HG02610 (cell line): ENCODE results near the gene B4GALNT1.

Experiments
- ATAC-seq: cut with Tn5 transposase; IDR thresholded peaks from one replicate; pipeline ENCODE4 v1.9.1; 2021; ENCODE audit warnings: mild to moderate bottlenecking, moderate library complexity; ENCODE audit not compliant: unreplicated experiment

The B4GALNT1 gene

DNA sequence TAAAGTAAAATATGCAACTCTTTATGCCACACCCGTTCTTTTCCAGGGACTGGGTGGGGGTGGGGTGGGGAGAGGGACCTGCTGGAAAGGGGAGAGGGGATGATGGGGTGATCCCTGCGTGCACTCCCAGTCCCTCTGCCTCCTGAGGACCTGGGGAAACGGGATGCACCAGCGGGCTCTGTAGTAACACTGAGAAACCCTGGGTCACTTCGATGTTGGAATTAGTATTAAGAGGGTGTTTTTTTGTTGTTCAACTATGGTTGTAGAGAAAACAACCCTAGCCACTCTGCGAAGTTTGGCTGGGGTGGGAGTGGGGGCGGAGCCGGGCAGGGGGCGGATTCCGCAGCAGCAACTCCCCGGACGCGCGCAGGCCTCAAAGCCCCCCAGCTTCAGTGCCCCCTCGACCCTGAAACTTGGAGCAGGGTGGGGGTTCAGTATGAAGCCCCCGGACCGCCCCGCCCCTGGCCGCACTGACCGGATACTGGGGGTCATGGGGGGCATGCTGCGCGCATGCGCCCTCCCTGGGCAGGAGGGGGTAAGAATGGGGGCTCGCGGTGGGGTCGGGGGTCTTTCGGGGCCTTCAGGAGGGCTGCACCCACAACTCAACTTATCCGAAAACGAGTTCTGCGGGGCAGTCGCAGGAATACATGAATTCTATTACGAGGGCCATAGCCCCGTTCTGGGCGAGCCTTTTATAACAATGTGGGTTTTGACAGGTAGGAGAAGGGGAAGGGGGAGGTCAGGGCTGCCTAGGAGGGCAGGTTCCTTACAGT, 23.0 kb downstream of the B4GALNT1 start:
- no peak for ATAC-seq

DNA sequence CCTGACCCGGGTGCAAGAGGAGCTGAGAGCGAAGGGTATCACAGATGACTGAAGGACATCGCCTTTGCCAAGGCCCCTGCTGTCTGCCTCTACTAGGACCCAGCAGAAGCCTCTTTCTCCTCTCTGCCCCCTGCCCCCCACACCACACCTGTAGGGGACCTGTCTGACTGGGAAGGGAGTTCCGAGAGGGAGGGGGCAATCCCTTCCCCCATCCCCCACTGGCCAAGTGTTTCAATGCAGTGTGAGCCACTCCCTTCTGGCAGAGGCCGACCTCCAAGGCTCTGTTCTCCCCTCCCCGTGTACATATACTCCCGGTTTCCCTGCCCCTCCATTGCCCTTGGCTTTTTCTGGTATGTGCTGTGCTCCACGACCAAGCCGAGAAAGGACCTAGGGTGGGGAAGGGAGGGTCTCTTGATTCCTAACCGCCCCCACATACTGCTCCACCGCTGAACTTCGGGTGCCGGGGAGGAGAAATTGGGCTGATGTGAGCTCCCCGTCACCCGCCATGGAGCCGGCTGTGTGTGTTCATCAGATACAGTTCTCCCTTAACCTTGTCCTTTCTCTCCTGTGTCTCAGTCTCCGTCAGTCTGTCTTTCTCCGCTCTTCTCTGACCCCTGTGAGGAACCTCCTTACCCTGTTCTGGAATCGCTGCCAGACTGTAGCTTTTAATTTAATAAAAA, 23.8 kb downstream of the B4GALNT1 start:
- ATAC-seq = no peak

DNA sequence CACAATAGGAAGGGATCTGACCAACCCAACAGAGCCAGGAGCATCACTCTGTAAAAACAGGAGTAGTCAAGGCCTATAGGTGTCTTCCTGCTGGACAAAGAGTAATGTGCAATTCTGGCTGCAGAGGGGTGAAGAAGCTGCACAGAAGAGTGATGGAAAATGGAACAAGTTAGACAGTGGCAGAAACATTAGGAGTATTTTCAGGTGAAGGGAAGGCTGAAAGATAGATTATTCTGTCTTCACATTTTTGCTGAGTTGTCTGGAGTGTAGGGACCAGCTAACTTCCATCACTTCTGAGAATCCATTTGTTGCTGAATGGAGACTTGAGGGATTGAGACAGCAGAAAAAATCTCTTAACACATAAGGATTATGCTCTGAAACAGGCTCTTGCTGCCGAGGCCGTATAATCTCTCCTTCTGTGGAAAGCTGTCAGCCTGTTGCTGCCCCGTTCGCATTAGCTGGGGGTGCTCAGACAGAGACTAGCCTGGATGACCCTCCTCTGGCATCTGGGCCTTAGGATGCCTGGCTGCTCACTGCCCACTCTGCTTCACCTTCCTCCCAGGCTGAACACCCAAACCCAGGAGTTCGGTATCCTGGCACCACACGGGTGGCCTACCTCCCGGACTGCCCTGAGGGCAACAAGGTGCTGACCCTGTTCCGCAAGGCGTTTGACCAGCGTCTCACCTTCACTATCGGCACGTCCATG, 24.9 kb downstream of the B4GALNT1 start:
- no peak for ATAC-seq

DNA sequence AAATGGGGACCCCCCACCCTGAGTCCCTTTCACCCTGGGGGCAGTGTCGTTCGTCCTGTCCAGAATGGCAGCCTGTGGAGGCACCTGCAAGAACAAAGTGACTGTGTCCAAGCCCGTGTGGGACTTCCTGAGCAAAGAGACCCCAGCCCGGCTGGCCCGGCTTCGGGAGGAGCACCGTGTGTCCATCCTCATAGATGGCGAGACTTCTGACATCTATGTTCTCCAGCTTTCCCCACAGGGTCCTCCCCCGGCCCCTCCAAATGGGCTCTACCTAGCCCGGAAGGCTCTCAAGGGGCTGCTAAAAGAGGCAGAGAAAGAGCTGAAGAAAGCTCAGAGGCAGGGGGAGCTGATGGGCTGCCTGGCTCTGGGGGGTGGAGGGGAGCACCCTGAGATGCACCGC, 26.2 kb downstream of the B4GALNT1 start:
- ATAC-seq = no peak

DNA sequence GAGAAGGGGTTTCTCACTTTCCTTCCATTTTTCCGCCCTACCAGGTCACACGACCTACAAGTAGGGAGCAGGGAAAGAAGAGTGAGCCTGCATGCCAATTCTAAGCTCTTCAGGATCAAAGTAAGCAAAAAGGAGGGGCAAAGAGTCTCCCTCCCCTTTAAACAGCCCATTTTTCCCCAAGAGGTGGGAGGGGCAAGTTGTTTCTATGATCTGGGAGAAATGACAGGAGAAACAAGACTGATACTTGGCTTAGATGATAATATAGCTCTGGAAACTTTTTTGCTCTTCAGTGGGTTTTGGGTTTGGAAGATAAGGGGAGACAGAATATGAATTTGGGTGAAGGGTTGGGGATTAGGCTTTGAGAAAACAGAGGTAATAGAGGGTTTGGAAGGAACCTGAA, 26.6 kb downstream of the B4GALNT1 start:
- ATAC-seq = no peak

DNA sequence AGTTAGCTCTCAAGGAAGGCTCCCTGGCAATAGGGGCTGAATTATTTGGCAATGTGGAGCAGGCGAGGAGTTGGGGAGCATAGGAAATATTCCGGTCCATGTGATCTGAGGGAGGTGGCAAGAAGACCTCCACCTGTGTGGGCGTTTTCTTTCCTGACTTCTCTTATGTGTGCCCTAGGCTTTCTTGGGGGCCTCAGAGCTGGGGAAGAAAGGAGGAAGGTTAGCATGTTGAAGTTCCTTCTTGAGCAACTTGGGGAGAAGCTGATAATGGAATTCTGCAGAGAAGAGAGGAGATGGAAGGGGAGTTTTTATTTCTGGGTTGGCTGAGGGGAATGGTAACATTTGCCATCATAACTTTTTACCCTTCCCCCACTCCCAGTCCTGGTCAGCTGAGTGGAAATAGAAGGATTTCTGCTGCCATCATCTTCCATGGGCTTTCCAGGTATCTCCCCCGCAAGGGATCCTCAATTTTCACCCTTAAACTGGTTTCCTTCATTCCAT, 27.1 kb downstream of the B4GALNT1 start:
- ATAC-seq = no peak

DNA sequence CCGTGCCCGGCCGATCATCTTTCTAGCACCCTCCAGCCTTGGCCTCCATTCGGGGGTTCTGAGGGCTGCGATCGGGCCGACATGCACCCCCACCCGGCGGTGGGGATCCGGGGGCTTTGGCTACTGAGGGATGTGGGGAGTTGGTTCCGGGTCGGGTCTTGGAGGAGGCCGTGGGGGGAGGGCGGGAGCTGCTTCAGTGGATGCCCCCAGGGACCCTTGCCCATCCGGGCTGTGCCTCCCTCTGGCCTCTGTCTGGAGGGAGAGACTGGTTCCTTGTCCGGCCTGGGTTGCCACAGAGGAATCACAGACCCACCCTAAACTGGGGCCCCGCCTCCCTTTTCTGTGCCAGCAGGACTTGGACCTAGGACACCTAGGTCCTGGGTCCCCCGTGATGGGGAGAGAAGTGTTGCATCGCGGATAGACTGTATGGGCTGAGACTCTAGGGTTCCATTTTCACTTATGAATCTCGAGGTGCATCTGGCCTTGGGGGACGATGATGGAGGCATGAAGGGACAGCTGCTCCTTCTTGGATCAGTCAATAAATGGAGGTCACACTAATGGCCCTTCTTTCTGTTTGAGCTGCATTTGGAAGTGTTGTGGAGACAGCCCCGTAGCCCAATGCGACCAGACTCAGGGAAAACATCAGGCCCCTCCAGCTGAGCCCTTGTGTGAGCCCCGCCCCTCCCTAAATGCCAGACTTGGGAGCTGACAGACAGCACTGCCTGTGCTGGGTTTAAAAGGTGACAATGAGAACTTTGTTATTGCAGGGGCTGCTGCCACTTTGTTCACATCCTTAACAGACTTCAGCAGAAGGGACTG, 27.8 kb downstream of the B4GALNT1 start:
- peak; percentile 13 for ATAC-seq

DNA sequence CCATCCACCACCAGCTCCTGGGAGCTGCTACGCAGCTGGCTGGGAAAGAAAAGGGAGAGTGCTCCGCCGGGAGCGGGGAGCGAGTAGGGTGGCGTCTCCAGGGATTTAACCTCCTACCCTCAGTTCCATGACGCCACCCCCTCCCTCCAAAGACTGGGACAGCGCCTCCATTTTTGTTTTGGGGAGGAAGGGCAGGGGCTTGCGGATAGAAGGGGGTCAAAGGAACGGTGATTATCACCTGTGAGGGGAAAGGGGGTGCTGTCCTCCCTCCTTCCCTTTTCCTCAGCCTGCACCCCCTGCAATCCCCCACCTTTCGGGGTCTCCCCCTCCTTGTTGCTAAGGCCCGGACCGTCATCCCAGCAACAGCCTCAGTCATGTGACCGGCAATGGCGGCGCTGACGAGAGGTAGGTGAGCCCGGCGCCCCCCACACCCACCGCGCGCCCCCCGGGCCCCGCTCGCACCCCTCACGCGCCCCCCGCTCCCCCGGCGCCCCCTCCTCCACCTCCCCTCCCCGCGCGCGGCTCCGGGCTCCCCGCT, 28.5 kb downstream of the B4GALNT1 start, which contains the start of gene DTX3:
Gene DTX3 (plus strand): TSS at position 371 of the 538 bp plus-strand sequence. CDS start 1,694 bp downstream, outside the sequence.
- peak; percentile 66 for ATAC-seq

DNA sequence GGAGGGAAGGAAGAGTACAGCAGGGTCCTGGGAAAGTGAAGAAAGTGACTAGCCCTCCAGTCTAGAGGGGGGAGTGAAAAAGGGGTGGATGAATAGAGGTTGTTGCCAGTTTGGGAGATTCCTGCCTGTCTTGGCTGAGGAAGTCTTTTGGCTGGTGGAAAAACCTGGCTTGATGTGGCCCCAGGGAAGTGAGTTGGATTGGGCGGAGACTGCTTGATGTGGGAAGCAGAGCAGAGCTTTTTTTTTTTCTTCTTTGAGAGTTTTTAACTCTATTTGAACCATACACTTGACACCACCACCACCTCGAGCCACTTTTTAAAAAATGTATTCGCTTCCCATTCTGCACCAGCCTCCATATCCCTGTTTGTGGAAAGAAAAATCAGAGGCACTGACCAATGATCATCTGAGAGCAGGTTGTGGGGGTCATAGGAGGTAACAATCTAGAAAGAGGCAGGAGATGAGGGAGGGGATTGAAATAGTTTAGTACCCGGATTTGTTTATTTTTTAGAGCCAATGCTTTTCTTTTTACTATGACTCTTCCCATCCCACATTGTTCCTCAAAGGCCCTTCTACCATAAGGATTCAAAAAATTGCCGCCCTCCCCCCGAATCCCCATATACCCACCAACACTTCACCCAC, 29.1 kb downstream of the B4GALNT1 start:
- ATAC-seq = no peak

DNA sequence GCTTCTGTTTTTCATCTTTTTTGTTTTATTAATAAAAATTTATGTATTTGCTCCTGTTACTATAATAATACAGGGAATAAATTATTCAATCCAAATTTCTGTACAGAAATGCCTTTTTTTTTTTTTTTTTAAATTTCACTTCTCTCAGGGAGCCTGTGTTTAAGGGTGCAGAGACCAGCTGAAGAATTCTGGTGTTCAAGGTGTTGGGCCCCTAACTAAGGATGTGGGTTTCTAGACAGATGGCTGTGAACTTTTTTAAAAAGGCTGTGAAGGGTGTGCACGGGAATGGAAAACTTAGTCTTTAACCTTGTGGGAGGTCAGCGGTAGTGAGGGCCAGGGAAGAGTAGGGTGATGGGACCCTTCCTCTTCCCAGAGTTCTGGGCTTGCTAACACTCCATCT, 29.7 kb downstream of the B4GALNT1 start:
- ATAC-seq = no peak

DNA sequence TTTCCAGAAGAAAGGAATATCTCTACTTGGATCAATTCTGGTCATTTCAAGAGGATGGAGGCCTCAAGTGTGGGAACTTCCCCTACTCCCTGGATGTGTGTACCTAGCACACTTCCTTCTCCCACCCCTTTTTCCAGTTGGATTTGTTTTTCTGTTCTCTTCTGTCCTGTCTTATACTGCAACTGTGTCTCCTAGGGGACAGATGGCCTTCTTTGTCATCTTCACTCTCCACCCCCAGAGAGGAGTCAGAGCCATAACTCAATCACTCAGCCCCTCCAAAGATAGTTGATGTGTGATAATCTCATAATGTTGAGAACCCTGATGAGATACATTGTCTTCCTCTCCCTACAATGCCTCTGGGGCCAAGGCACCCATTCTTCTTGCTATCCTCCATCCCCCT, 30.5 kb downstream of the B4GALNT1 start:
- no peak for ATAC-seq

DNA sequence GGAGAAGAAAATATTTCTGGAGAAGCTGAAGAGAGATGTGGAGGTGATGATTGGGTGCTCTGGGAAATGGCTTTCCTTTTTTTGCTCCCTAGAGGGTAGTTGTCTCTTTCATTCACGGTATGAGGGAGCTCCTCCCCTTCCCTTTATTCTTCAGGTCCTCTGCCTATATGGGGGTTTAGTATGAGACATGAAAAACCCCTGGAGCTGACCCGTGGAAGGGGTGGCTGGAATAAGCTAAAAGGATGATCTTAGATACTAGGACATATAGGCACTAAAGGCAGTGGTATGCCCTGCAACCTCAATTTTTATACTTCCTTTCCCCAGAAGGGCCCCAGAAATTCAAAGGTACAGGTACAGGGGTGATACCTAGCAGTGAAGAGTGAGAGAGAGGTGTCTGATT, 32.6 kb downstream of the B4GALNT1 start:
- ATAC-seq = no peak

DNA sequence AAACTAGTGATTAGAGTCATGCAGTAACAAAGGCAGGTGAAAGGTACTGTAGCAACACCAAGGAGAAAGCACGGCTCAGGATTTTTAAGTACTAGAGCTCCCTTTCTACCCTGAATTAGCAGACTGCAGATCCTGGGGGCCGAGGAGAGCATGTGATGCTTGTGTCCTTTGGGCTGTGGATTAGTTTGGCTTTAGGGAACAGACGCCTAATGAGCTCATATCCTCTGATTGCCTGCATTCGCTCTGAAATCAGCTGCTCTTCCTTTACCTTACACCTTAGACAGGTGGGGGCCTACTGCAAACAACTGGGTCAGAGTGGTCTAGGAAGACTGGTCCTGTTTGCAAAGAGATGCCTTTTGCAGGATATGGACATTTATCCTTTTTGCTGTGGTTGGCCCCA, 39.8 kb downstream of the B4GALNT1 start:
- ATAC-seq = no peak

DNA sequence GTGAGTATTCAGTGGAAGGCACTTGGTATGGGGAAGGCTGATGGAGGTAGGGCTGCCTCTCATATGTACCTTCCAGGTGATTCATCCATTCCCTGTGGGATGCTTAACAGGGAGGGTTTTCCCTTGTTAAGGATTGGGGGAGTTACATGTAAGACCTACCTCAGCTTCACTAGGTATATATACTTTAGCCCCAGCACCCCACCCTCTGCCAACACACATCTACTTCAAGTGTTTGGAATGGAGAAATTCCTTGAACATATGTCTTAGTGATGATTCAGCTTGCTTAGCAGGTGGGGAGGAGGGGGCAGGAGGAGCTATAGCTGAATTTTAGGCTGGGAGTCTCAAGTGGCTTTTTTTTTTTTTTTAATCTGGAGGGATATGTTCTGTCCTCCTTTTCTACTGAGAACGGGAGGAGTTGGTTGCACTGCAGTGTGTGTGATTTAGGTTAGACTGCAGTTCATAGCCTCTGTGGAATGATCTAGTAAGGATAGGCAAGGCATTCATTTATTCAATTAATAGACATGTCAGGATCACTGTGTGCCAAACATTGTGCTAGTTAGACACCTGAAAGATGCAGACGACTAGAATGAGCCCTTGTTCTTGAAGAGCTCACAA, 40.3 kb downstream of the B4GALNT1 start:
- no peak for ATAC-seq

DNA sequence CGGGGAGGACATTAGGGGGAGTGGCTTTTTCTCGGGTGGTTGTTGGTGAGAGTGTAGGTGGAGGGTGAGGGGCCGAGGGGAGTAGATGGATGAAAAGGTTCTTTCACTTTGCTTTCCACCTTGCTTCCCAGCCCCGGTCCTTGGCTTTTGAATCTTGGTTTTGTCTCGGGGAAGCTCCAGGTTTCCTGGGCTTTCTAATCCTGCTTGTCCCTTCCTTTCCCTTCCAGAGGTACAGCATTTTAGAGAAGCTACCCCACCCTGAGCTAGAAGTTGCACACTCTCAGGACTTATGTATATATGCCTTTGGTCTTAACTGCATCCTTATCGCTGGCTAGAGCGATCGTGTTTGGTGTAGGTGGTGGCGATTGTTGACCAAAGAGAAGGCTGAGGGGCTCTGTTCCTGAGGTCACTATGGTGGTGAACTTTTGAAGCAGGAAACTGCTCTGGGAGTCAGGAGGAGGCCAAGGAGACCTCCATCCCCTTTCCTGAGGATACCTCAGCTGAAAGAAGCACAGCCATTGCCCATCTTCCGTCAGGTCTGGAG, 41.1 kb downstream of the B4GALNT1 start:
- no peak for ATAC-seq

DNA sequence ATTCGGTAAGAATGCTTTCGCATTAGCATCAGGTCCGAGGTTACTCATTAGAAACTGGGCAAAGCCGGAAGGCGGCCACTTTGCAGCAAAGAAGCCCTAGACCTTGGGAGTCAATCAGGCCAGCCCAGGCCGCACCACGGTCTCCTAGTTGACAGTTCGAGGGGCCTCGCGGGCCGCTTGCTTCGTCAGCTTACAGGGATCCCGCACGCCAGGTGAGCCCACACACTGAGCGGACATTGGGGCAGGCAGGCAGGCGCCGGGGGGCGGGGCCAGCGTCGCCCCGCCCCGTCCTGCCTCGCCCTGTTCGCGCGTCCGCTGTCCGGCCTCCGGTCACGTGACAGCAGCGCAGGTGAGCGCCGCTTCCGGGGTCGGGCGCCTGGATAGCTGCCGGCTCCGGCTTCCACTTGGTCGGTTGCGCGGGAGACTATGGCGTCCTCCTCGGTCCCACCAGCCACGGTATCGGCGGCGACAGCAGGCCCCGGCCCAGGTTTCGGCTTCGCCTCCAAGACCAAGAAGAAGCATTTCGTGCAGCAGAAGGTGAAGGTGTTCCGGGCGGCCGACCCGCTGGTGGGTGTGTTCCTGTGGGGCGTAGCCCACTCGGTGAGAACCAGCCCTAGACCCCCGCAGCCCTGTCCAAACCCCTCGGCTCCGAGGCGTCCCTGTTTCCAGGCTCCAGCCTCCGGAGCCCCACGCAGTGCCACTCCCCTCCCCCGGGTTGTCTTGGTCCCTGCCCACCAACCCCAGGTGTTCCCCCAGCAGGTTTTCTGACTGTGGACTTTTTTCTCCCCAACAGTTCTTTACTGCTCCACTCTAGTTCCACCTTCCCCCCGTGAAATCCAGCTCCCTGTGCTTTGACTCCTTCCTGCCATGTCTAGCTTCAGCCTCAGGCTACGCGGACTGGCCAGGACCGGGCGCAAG, 41.9 kb downstream of the B4GALNT1 start, which contains the start of gene PIP4K2C:
Gene PIP4K2C (plus strand): TSS at position 329 of the 918 bp plus-strand sequence. CDS start 98 bp downstream, at position 427.
- ATAC-seq = peak; percentile 92

DNA sequence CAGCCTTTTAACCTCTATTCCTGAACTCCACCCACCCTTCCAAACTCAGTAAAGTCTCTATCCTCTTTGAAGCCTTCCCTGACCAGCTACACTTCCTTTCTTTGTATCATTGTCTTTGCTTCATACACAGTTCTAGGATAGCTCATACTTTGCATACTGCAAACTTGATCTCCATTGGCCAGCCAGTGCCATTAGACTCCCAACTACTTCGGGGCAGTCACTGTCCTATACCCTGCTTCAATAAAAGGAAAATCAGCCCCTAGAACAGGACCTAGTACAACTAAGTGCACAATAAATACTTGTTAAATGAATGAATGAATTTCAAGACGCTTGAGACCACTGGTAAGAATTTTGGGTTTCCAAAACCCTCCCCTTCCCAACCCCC, 42.5 kb downstream of the B4GALNT1 start:
- ATAC-seq = no peak
